Neural crest cell (in vitro differentiated cells): ENCODE data around the gene ADGRB3. TPM values are rescaled to one million over a fixed set of nuclear protein-coding genes. Genes with fewer than 3 reads are reported as not detected.

Source experiments
- DNase-seq: peaks from one replicate; pipeline ENCODE4 v3.0.0; 2021; ENCODE audit warnings: low read depth, mixed read lengths, low spot score
- H3K27ac Mint-ChIP-seq: one replicate; pipeline ENCODE4 v1.8.0; 2021; ENCODE audit warnings: mild to moderate bottlenecking, mixed read lengths; ENCODE audit not compliant: unreplicated experiment
- H3K27me3 Mint-ChIP-seq: 2 replicates; pipeline ENCODE4 v1.8.0; 2021; ENCODE audit warnings: low read depth, mild to moderate bottlenecking, mixed read lengths
- H3K36me3 Mint-ChIP-seq: 2 replicates; pipeline ENCODE4 v1.8.0; 2021; ENCODE audit warnings: low read depth, mild to moderate bottlenecking, mixed read lengths
- H3K4me1 Mint-ChIP-seq: 2 replicates; pipeline ENCODE4 v1.8.0; 2021; ENCODE audit warnings: mixed read lengths
- H3K4me3 Mint-ChIP-seq: one replicate; pipeline ENCODE4 v1.8.0; 2021; ENCODE audit warnings: mild to moderate bottlenecking, mixed read lengths
- H3K9me3 Mint-ChIP-seq: 2 replicates; pipeline ENCODE4 v1.8.0; 2021; ENCODE audit warnings: mixed read lengths
- CTCF ChIP-seq: fragments of 200-600 bp; sonication (generic); conservative IDR thresholded peaks from 2 replicates; pipeline ENCODE4 v1.5.0; 2021; ENCODE audit warnings: antibody characterized with exemption, mild to moderate bottlenecking
- total RNA-seq: library from RNA; stranded (reverse); gene quantifications from 2 replicates; pipeline ENCODE4 v1.2.1, GENCODE V29; 2021

Gene ADGRB3
- total RNA-seq, 1 donor from 2014 or later: 5.1 TPM

GRCh38 chr6:69138893-69139494 lies 503.9 kb downstream of the ADGRB3 start:
- no peak overlapping the region for H3K27ac Mint-ChIP-seq
- H3K4me3 Mint-ChIP-seq: no peak overlapping the region
- DNase-seq: no peak
- TF ChIP-seq CTCF: no peak
- no peaks in the 10 kb centered on the region for H3K27me3 Mint-ChIP-seq
- peaks cover 2% of the 10 kb centered on the region for H3K9me3 Mint-ChIP-seq
- no peaks in the 10 kb centered on the region for H3K36me3 Mint-ChIP-seq
- H3K4me1 Mint-ChIP-seq: no peaks in the 10 kb centered on the region

- Mint-ChIP-seq H3K4me1 (no peaks in the 10 kb centered on the region), H3K9me3 (peaks cover 5% of the 10 kb centered on the region), H3K36me3 (peaks cover 3% of the 10 kb centered on the region), H3K4me3 (no peak overlapping the region), H3K27ac (no peak overlapping the region), H3K27me3 (peaks cover 2% of the 10 kb centered on the region)
- no peak for DNase-seq
- TF ChIP-seq CTCF: no peak
These were observed 510.0 kb downstream of the ADGRB3 start for GRCh38 chr6:69145062-69145461.

- no peaks in the 10 kb centered on the region for H3K4me1 Mint-ChIP-seq
- DNase-seq: no peak
- no peak for TF ChIP-seq CTCF
- H3K36me3 Mint-ChIP-seq: peaks cover 3% of the 10 kb centered on the region
- no peak overlapping the region for H3K27ac Mint-ChIP-seq
- peaks cover 5% of the 10 kb centered on the region for H3K9me3 Mint-ChIP-seq
- H3K27me3 Mint-ChIP-seq: peaks cover 2% of the 10 kb centered on the region
- no peak overlapping the region for H3K4me3 Mint-ChIP-seq
These were observed 511.3 kb downstream of the ADGRB3 start for GRCh38 chr6:69146385-69146784.

- no peaks in the 10 kb centered on the region for H3K9me3 Mint-ChIP-seq
- no peaks in the 10 kb centered on the region for H3K36me3 Mint-ChIP-seq
- H3K4me1 Mint-ChIP-seq: no peaks in the 10 kb centered on the region
- H3K4me3 Mint-ChIP-seq: no peak overlapping the region
- H3K27me3 Mint-ChIP-seq: no peaks in the 10 kb centered on the region
- no peak for DNase-seq
- no peak overlapping the region for H3K27ac Mint-ChIP-seq
- TF ChIP-seq CTCF: no peak
These were observed 520.4 kb downstream of the ADGRB3 start for GRCh38 chr6:69155467-69155866.

GRCh38 chr6:69162811-69163210 lies 527.7 kb downstream of the ADGRB3 start:
- Mint-ChIP-seq H3K4me3 (no peak overlapping the region), H3K36me3 (no peaks in the 10 kb centered on the region), H3K4me1 (no peaks in the 10 kb centered on the region), H3K27me3 (no peaks in the 10 kb centered on the region), H3K9me3 (no peaks in the 10 kb centered on the region), H3K27ac (no peak overlapping the region)
- no peak for DNase-seq
- no peak for TF ChIP-seq CTCF
